Measurements from ENCODE around the gene FIGNL2.
"Not testable (repeated sequence)": the region's sequence is repeated elsewhere in the genome, so short reads cannot be mapped to it uniquely, and the experiment has no call there.

The FIGNL2 gene

DNA sequence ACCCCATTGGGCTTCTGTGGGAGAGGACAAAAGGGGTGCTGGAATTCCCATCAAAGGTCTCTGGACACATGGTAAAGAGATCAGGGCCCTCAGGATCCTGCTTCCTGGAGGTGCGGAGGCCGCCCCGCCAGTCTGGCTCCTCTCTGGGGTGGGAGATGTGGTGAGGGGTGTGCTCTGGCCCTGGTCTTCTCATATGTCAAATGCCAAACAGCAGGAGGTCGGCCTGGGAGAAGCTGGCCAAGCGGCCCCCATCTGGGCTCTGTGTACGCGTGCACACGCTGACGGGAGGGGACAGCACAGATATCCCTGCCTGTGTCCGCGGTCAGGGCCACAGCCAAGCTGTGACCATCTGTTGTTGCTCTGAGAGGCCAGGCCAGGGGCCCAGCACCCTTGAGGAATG lies 14.1 kb downstream of the FIGNL2 start:
- DNase-seq (ENCODE audit: low spot score), result no peak

DNA sequence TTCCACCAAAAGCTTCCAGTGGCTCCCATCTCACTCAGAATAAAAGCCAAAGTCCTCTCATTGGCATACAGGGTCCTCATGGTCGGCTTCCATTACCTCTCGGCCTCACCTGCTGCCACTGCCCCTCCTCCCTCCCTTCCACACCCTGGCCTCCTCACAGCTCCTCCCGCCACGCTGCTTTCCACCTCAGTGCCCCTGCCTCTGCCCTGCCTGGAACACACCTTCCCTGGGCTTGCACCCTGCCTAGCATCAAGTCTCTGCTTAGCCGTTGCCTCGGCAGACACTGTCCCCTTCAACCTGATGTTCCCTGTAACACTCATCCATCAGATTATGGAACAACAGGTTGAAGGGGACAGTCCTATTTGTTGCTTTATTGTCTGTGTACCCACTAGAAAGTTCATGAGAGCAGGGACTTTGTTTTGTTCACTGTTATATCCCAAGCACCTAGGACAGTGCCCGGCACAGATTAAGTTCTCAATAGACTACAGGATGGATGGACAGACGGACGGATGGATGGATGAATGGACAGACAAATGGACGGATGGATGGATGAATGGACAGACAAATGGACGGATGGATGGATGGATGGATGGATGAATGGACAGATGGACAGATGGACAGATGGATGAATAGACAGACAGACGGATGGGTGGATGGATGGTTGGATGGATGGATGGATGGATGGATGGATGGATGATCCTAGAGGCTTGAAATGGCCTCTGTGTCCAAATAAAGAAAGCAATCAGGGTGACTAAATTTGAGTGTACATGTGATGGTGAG lies 14.9 kb downstream of the FIGNL2 start:
- DNase-seq (ENCODE audit: low spot score), result no peak

- no peak for DNase-seq (ENCODE audit: low spot score)
Observed at GRCh38 chr12:51832354-51833107, 16.0 kb downstream of the FIGNL2 start.

DNA sequence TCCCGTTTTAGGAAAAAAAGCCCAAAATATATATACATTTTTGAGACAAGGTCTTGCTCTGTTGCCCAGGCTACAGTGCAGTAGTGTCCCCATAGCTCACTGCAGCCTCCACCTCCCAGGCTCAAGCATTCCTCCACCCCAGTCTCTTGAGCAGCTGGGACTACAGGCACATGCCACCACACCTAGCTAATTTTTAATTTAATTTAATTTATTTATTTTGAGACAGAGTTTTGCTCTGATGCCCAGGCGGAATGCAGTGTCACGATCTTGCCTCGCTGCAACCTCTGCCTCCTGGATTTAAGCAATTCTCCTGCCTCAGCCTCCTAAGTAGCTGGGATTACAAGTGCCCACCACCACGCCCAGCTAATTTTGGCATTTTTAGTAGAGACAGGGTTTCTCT lies 16.7 kb downstream of the FIGNL2 start:
- not testable (repeated sequence) for DNase-seq (ENCODE audit: low spot score)

GRCh38 chr12:51829641-51830040 lies 18.9 kb downstream of the FIGNL2 start:
- DNase-seq (ENCODE audit: low spot score), result no peak

DNA sequence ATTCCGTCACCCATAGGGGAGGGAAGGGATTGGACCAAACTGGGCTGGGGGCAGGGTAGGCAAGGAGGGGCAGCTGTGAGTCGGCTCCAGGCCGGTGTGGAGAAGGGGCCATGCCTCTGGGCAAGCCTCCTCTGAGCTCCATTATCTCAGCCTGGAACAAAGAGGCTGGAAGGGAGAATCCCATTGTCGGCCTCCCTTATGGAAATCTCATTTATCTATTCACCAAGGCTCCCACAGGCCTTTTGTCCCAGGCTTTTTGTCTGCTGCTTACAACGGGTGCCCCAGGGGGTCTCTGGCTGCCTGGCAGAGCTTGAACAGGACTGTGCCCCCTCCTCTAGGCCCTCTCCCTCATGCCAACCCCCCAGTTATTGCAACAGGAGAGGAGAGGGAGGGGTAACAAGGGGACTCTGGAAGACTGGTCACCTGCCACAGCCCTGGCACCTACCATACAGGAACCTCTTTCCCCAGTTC lies 19.5 kb downstream of the FIGNL2 start:
- no peak for DNase-seq (ENCODE audit: low spot score)

GRCh38 chr12:51827925-51828818 lies 20.3 kb downstream of the FIGNL2 start:
- DNase-seq (ENCODE audit: low spot score), result no peak

- no peak for DNase-seq (ENCODE audit: low spot score)
Observed at GRCh38 chr12:51826881-51827280, 21.6 kb downstream of the FIGNL2 start.

DNA sequence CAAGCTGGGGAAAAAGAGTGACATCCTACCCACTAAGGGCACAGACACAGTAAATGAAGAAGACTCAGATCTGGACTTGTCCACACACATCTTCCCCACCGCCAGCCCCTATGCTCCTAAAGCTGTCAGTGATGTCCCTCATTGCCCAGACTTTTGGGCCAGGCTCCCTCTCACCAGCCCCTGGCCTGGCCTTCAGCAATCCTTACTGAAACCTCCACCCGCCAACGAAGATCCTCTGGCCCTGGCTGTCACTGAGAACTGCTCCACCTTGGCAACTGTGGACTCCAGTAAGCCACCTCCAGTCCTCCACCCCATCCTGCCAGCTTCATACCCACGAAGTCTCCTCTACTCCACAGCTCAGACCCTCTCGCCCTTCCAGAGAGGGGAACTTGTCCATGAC lies 23.3 kb downstream of the FIGNL2 start:
- DNase-seq (ENCODE audit: low spot score), result no peak

DNA sequence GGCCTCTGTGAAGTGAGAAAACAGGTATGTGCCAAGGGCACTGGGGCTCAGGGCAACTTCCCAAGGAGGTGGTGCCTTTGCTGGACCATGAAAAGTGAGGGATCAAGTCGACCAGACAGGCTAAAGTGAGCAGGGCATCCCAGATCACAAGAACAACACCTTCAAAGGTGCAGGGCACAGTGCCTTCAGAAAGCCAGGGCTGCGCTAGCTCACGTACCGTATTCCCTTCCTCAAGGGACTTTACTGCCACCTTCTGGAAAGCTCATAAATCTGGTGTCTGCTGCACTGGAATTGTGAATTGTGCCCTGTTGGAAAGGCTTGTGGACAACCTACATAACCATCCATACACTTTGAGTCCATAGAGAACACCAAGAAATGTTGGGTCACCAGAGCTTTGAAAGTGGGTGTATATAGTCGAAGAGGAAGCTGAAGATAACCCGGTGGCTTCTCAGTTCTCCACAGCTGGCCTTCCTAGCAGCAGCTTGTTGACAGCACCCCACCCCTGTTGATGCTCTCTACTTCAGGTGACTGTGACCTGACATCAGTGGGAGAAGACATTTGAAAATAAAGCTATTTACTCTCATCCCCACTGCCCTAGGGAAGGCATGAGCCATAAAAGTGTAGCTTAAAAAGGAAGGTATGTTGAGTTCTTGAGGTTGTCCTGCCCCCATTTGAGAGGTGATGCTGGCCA lies 24.5 kb downstream of the FIGNL2 start:
- DNase-seq (ENCODE audit: low spot score), result peak; percentile 77

- DNase-seq (ENCODE audit: low spot score), result no peak
Observed at GRCh38 chr12:51822956-51823355, 25.6 kb downstream of the FIGNL2 start.

- DNase-seq (ENCODE audit: low spot score), result no peak
Observed at GRCh38 chr12:51822261-51822616, 26.3 kb downstream of the FIGNL2 start.

DNA sequence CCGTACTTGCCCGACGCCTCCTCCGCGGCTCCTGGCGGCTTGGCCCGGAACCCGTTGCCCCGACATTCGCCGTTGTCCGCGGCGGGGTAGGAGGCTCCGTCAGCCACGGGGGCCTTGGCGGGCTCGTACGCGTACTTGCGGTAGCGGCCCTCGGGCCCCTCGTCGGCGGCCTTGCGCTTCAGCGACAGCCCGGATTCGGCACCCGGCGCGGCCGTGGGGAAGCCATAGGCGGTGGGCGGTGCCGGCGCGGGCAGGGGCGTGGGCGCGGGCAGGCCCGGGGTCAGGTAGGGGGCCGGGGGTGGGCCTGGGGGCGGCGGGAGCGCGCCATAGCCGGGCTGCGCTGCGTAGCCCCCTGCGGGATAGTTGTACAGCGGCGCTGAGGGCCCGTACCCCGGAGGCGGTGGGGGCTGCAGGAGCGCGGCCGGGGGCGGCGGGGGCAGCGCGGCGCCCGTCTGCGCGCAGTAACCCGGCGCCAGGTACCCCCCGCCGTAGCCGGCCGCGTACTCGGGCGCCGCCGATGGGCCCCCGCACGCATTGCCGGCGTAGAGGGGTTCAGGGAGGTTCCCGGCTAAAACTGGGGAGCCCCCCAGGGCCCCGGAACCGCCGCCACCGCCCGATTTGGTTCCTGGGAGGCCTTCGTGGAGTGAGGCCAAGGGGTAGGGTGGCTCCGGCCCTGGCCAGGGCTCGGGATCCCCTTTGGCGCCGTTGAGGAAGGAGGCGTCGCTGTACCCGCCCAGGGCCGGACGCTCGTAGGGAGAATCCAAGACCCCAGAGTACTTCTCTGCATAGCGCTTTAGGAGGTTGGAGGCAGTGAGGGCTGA lies 26.9 kb downstream of the FIGNL2 start:
- DNase-seq (ENCODE audit: low spot score), result no peak

- peak; percentile 97 for DNase-seq (ENCODE audit: low spot score)
Observed at GRCh38 chr12:51820526-51821439, 27.7 kb downstream of the FIGNL2 start.

GRCh38 chr12:51819736-51820525 lies 28.6 kb downstream of the FIGNL2 start:
- DNase-seq (ENCODE audit: low spot score), result peak; percentile 67

- no peak for DNase-seq (ENCODE audit: low spot score)
Observed at GRCh38 chr12:51818566-51819300, 29.8 kb downstream of the FIGNL2 start.

- DNase-seq (ENCODE audit: low spot score), result no peak
Observed at GRCh38 chr12:51818086-51818485, 30.4 kb downstream of the FIGNL2 start.

All from D341Med (cell line).